Measurements from ENCODE around the gene TEX261.

- TF ChIP-seq CTCF (conservative IDR thresholded peaks at IDR 0.05; ENCODE audit: low read length) (no peak), EZH2phosphoT487 (IDR thresholded peaks at IDR 0.05; ENCODE audit: borderline replicate concordance, low read depth, low read length) (no peak)
Measured at GRCh38 chr2:71005271-71006202, 10.9 kb upstream of the TEX261 start.

All from OCI-LY7 (cell line).